Stimulated activated CD8-positive, alpha-beta memory T cell treated with anti-CD3 and anti-CD28 coated beads, Interleukin-12 subunit alpha, Interleukin-12 subunit beta, amount 100 ng/mL, for 24 hours (primary cell): ENCODE data around the gene ADAMTS3.

ENCODE experiments used
- DNase-seq: peaks from one replicate; pipeline ENCODE4 v3.0.0-alpha.2; 2020; ENCODE audit errors: extremely low read depth

The ADAMTS3 gene

GRCh38 chr4:72348701-72349100, 220.3 kb downstream of the ADAMTS3 start:
- no peak for DNase-seq

- no peak for DNase-seq
Measured at GRCh38 chr4:72344418-72344817, 224.6 kb downstream of the ADAMTS3 start.

GRCh38 chr4:72341432-72341820, 227.6 kb downstream of the ADAMTS3 start:
- no peak for DNase-seq

GRCh38 chr4:72340803-72341431, 228.1 kb downstream of the ADAMTS3 start:
- DNase-seq: no peak

GRCh38 chr4:72338060-72338459, 231.0 kb downstream of the ADAMTS3 start:
- no peak for DNase-seq

- DNase-seq: no peak
Measured at GRCh38 chr4:72330381-72330780, 238.6 kb downstream of the ADAMTS3 start.

- DNase-seq: no peak
Measured at GRCh38 chr4:72326692-72327632, 242.1 kb downstream of the ADAMTS3 start.

GRCh38 chr4:72325215-72325614, 243.8 kb downstream of the ADAMTS3 start:
- DNase-seq: no peak

GRCh38 chr4:72323227-72323626, 245.8 kb downstream of the ADAMTS3 start:
- DNase-seq: no peak

GRCh38 chr4:72320223-72320948, 248.6 kb downstream of the ADAMTS3 start:
- DNase-seq: no peak

GRCh38 chr4:72319601-72320021, 249.4 kb downstream of the ADAMTS3 start:
- DNase-seq: no peak

GRCh38 chr4:72318421-72319170, 250.4 kb downstream of the ADAMTS3 start:
- DNase-seq: no peak

- DNase-seq: no peak
Measured at GRCh38 chr4:72314869-72315268, 254.2 kb downstream of the ADAMTS3 start.

- no peak for DNase-seq
Measured at GRCh38 chr4:72313121-72313520, 255.9 kb downstream of the ADAMTS3 start.

- DNase-seq: no peak
Measured at GRCh38 chr4:72312032-72312650, 256.9 kb downstream of the ADAMTS3 start.

GRCh38 chr4:72311291-72311690, 257.7 kb downstream of the ADAMTS3 start:
- DNase-seq: no peak

GRCh38 chr4:72305620-72306019, 263.4 kb downstream of the ADAMTS3 start:
- DNase-seq: no peak

- no peak for DNase-seq
Measured at GRCh38 chr4:72305080-72305479, 263.9 kb downstream of the ADAMTS3 start.

- DNase-seq: no peak
Measured at GRCh38 chr4:72302981-72303704, 265.9 kb downstream of the ADAMTS3 start.

- DNase-seq: no peak
Measured at GRCh38 chr4:72301759-72302158, 267.3 kb downstream of the ADAMTS3 start.

GRCh38 chr4:72300126-72300525, 268.9 kb downstream of the ADAMTS3 start:
- DNase-seq: no peak
